Stomach (tissue), 9 donors: ENCODE measurements around the gene TAOK1. TPM values are rescaled to one million over a fixed set of nuclear protein-coding genes. Genes with fewer than 3 reads are reported as not detected.

ENCODE experiments used
- DNase-seq, 2 donors: peaks; one replicate each; pipeline versions ENCODE4 v3.0.0 to v3.0.0-alpha.2; 2013 to 2019
- H3K27ac ChIP-seq, 5 donors: fragments of 200-600 bp in 4 of 5; sonication (generic) in 4 of 5; one replicate each; pipeline ENCODE4 v1.5.1; 2013 to 2019; ENCODE audit warnings: mild to moderate bottlenecking in 1 of 5, moderate library complexity in 1 of 5
- H3K27me3 ChIP-seq, 3 donors: fragments of 200-600 bp; sonication (generic); one replicate each; pipeline ENCODE4 v1.5.1; 2017 to 2019; ENCODE audit warnings: mixed run types in 1 of 3
- H3K36me3 ChIP-seq, 4 donors: fragments of 200-600 bp; sonication (generic); 1 replicate in 3 of 4; 2 replicates in 1 of 4; pipeline ENCODE4 v1.5.1; 2016 to 2019
- H3K4me1 ChIP-seq, 4 donors: fragments of 200-600 bp; sonication (generic); one replicate each; pipeline ENCODE4 v1.5.1; 2016 to 2019
- H3K4me3 ChIP-seq, 4 donors: fragments of 200-600 bp; sonication (generic) in 3 of 4; one replicate each; pipeline ENCODE4 v1.5.1; 2016 to 2019; ENCODE audit warnings: mild to moderate bottlenecking in 1 of 4
- H3K9me3 ChIP-seq, 4 donors: fragments of 200-600 bp; sonication (generic); one replicate each; pipeline ENCODE4 v1.5.1; 2016 to 2019
- CTCF ChIP-seq, 7 experiments: fragments of 450-650 bp in 4 of 7; fragments of 200-600 bp in 3 of 7; sonication (generic) in 3 of 7; IDR thresholded peaks; one replicate each; pipeline ENCODE4 v1.5.1; 2016 to 2019; ENCODE audit warnings: antibody characterized with exemption in 7 of 7, control low read depth in 2 of 7, mild to moderate bottlenecking in 1 of 7
- EP300 ChIP-seq: sonication (generic); formaldehyde crosslinking; IDR thresholded peaks from one replicate; pipeline ENCODE4 v1.6.1; 2017; ENCODE audit warnings: antibody characterized with exemption
- POLR2A ChIP-seq, 4 donors: fragments of 450-650 bp; IDR thresholded peaks; one replicate each; pipeline ENCODE4 v1.6.1; 2016; ENCODE audit warnings: antibody characterized with exemption in 4 of 4, control low read depth in 2 of 4, mild to moderate bottlenecking in 1 of 4, moderate library complexity in 1 of 4
- POLR2AphosphoS5 ChIP-seq, 3 donors: sonication (generic); formaldehyde crosslinking; IDR thresholded peaks; one replicate each; pipeline ENCODE4 v1.6.1; 2016; ENCODE audit warnings: antibody characterized with exemption in 3 of 3
- WGBS, 5 donors: extraction: QIAGEN DNeasy Blood & Tissue Kit in 3 of 5; methylation state at CpG; one replicate each; pipeline versions ENCODE4 v1.1.5 to v1.1.7; 2013 to 2018; 5-methylcytosine and 5-hydroxymethylcytosine counted together
- intact Hi-C: fragments of 100-400 bp; cut with DNase I; formaldehyde crosslinking; loops from one replicate; pipeline ENCODE4 v1.15.1; 2023; ENCODE audit warnings: low total_unique reads
- polyA plus RNA-seq, 3 donors: library from polyadenylated mRNA; stranded (reverse); fragments of 200-250 nt; gene quantifications; one replicate each; pipeline ENCODE4 v1.2.3, GENCODE V29; 2013
- total RNA-seq, 5 donors: library from RNA; depleted of rRNA; stranded (reverse); fragments of >200 nt; gene quantifications; one replicate each; pipeline versions ENCODE4 v1.1.0 to v1.2.3, GENCODE V29; 2014 to 2016
- donor health status: healthy with polysubstance abuse.
- donor health status: Bipolar disorder and iron deficiency.
- donor health status: healthy.

Gene TAOK1
- total and polyA plus RNA-seq, 8 donors = 4.4 to 230 (median 44.7) TPM

GRCh38 chr17:29390851-29391631 lies 878 bp downstream of the TAOK1 start:
- Histone ChIP-seq H3K27me3 (no peaks in the 10 kb centered on the region), H3K4me1 (peaks cover 23 to 53% (median 34%) of the 10 kb centered on the region in 4 donors), H3K4me3 (peak overlapping the region; percentile 94 to 100 (median 96)), H3K36me3 (no peaks in the 10 kb centered on the region), H3K9me3 (no peaks in the 10 kb centered on the region), H3K27ac (peak overlapping the region; percentile 97 to 99 (median 99))
- DNase-seq = peak in 1 of 2 donors; percentile 69
- TF ChIP-seq POLR2AphosphoS5 (IDR thresholded peaks at IDR 0.05) = no peak
- intact Hi-C loops = no loop called here
- 0 to 2% (median 0%) methylated on average over 18 to 27 of the region's 28 CpGs for WGBS, 5 donors

- intact Hi-C loops = no loop called here
- no peak overlapping the region for H3K4me3 ChIP-seq
- H3K4me1 ChIP-seq = peaks cover 23 to 61% (median 34%) of the 10 kb centered on the region in 4 donors
- peaks cover 0 to 6% (median 2%) of the 10 kb centered on the region in 4 donors for H3K36me3 ChIP-seq
- peak in 1 of 2 donors; percentile 13 for DNase-seq
- H3K27me3 ChIP-seq = no peaks in the 10 kb centered on the region
- TF ChIP-seq EP300 = no peak
- TF ChIP-seq CTCF (IDR thresholded peaks at IDR 0.05) = no peak
- no peak for TF ChIP-seq POLR2AphosphoS5 (IDR thresholded peaks at IDR 0.05)
- no peak for TF ChIP-seq POLR2A (IDR thresholded peaks at IDR 0.05)
- H3K9me3 ChIP-seq = no peaks in the 10 kb centered on the region
- H3K27ac ChIP-seq = peak overlapping the region in 3 of 5 donors; percentile 22 to 50 (median 40)
Measured at GRCh38 chr17:29393436-29393835, 3.3 kb downstream of the TAOK1 start.

GRCh38 chr17:29394761-29395160 lies 4.6 kb downstream of the TAOK1 start:
- 90 to 97% (median 96%) methylated on average over 4 of the region's 4 CpGs for WGBS, 5 donors
- no peak for DNase-seq
- intact Hi-C loops = no loop called here

DNA sequence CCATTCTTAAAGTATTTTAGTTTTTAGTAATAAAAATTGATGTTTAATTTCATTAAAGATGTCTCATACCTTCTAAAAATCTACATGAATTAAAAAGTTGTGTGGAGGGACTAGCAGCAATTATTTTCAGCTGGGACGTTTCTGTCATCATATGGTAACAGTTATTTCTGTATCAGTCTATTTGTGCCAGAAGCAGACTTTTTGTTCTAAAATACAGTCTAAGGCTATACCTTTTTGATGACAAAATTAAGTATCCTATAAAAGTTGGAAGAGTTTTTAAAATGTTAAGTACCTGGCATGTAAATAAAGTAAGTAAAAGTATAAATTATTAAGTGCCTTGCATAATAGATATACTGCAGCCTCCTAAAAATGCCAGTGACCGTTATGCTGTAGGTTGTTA lies 5.9 kb downstream of the TAOK1 start:
- TF ChIP-seq CTCF (IDR thresholded peaks at IDR 0.05) (no peak), EP300 (no peak)
- Histone ChIP-seq H3K27me3 (no peaks in the 10 kb centered on the region), H3K36me3 (peaks cover 0 to 26% (median 23%) of the 10 kb centered on the region in 4 donors), H3K4me3 (no peak overlapping the region), H3K27ac (no peak overlapping the region), H3K9me3 (no peaks in the 10 kb centered on the region), H3K4me1 (peaks cover 19 to 60% (median 31%) of the 10 kb centered on the region in 4 donors)
- intact Hi-C loops = no loop called here
- DNase-seq = no peak
- 72 to 84% (median 75%) methylated on average over 2 of the region's 2 CpGs for WGBS, 5 donors

More at GRCh38 chr17:29394761-29395160, 4.6 kb downstream of the TAOK1 start:
- no peaks in the 10 kb centered on the region for H3K27me3 ChIP-seq
- no peak overlapping the region for H3K4me3 ChIP-seq
- H3K9me3 ChIP-seq = no peaks in the 10 kb centered on the region
- H3K36me3 ChIP-seq = peaks cover 0 to 19% (median 13%) of the 10 kb centered on the region in 4 donors
- TF ChIP-seq POLR2AphosphoS5 (IDR thresholded peaks at IDR 0.05) (no peak), CTCF (IDR thresholded peaks at IDR 0.05) (no peak), POLR2A (IDR thresholded peaks at IDR 0.05) (no peak)
- no peak overlapping the region for H3K27ac ChIP-seq
- H3K4me1 ChIP-seq = peaks cover 22 to 60% (median 32%) of the 10 kb centered on the region in 4 donors

- no peak for DNase-seq
- no peaks in the 10 kb centered on the region for H3K27me3 ChIP-seq
- no peak overlapping the region for H3K4me3 ChIP-seq
- peaks cover 0 to 36% (median 26%) of the 10 kb centered on the region in 4 donors for H3K36me3 ChIP-seq
- TF ChIP-seq POLR2A (IDR thresholded peaks at IDR 0.05) (no peak), POLR2AphosphoS5 (IDR thresholded peaks at IDR 0.05) (no peak), EP300 (no peak), CTCF (IDR thresholded peaks at IDR 0.05) (no peak)
- peaks cover 0 to 49% (median 14%) of the 10 kb centered on the region in 4 donors for H3K4me1 ChIP-seq
- no peak overlapping the region for H3K27ac ChIP-seq
- 93 to 97% (median 97%) methylated on average over 4 of the region's 4 CpGs for WGBS, 5 donors
- no peaks in the 10 kb centered on the region for H3K9me3 ChIP-seq
- intact Hi-C loops = no loop called here
Measured at GRCh38 chr17:29399634-29400033, 9.5 kb downstream of the TAOK1 start.
